ENCODE data around the gene LAMA3. TPM values are rescaled to one million over a fixed set of nuclear protein-coding genes. Genes with fewer than 3 reads are reported as not detected.

Gene LAMA3
- total and polyA plus RNA-seq, 4 donors, result 0.26 to 3.9 (median 0.37) TPM

GRCh38 chr18:23824669-23825068, 135.4 kb downstream of the LAMA3 start:
- H3K9me3 ChIP-seq (ENCODE audit: control insufficient read depth in 4 of 4, low read length in 3 of 4), result no peaks in the 10 kb centered on the region
- TF ChIP-seq YY1 (IDR thresholded peaks at IDR 0.05) (no peak), REST (IDR thresholded peaks at IDR 0.05) (no peak), MAX (IDR thresholded peaks at IDR 0.05) (no peak), CTCF (IDR thresholded peaks at IDR 0.05; ENCODE audit: low read depth, low read length, missing input control) (no peak), SP1 (IDR thresholded peaks at IDR 0.05) (no peak), HNF4G (IDR thresholded peaks at IDR 0.05) (no peak), ATF3 (IDR thresholded peaks at IDR 0.05) (no peak), GABPA (IDR thresholded peaks at IDR 0.05 in 1 of 2, conservative IDR thresholded peaks at IDR 0.05 in 1 of 2) (no peak), HNF4A (conservative IDR thresholded peaks at IDR 0.05) (no peak), NR2F2 (IDR thresholded peaks at IDR 0.05) (no peak), JUND (IDR thresholded peaks at IDR 0.05) (no peak)
- no peaks in the 10 kb centered on the region for H3K27me3 ChIP-seq (ENCODE audit: control insufficient read depth in 4 of 4, insufficient read depth in 4 of 4, low read length in 3 of 4)
- no peak for DNase-seq (ENCODE audit: low spot score)
- no peaks in the 10 kb centered on the region for H3K4me1 ChIP-seq (ENCODE audit: control insufficient read depth in 4 of 4, insufficient read depth in 4 of 4, low read length in 3 of 4)
- H3K36me3 ChIP-seq (ENCODE audit: control insufficient read depth in 4 of 4, insufficient read depth in 3 of 4, low read depth in 1 of 4, low read length in 3 of 4), result no peaks in the 10 kb centered on the region
- H3K9ac ChIP-seq (ENCODE audit: low read depth in 1 of 2, low read length in 2 of 2), result no peak overlapping the region
- 98% methylated on average over 1 of the region's 1 CpG for WGBS
- H3K27ac ChIP-seq (ENCODE audit: low read depth in 1 of 2, low read length in 2 of 2), result no peak overlapping the region
- no peak overlapping the region for H3K4me3 ChIP-seq (ENCODE audit: low read depth in 1 of 3, low read length in 3 of 3)

GRCh38 chr18:23825496-23825895, 136.2 kb downstream of the LAMA3 start:
- no peak for DNase-seq (ENCODE audit: low spot score)
- no peak overlapping the region for H3K9ac ChIP-seq (ENCODE audit: low read depth in 1 of 2, low read length in 2 of 2)
- H3K27ac ChIP-seq (ENCODE audit: low read depth in 1 of 2, low read length in 2 of 2), result no peak overlapping the region
- no peaks in the 10 kb centered on the region for H3K36me3 ChIP-seq (ENCODE audit: control insufficient read depth in 4 of 4, insufficient read depth in 3 of 4, low read depth in 1 of 4, low read length in 3 of 4)
- no peaks in the 10 kb centered on the region for H3K9me3 ChIP-seq (ENCODE audit: control insufficient read depth in 4 of 4, low read length in 3 of 4)
- no peak overlapping the region for H3K4me3 ChIP-seq (ENCODE audit: low read depth in 1 of 3, low read length in 3 of 3)
- no peaks in the 10 kb centered on the region for H3K27me3 ChIP-seq (ENCODE audit: control insufficient read depth in 4 of 4, insufficient read depth in 4 of 4, low read length in 3 of 4)
- TF ChIP-seq FOXA1 (IDR thresholded peaks at IDR 0.05) (no peak), SP1 (IDR thresholded peaks at IDR 0.05) (no peak), JUND (IDR thresholded peaks at IDR 0.05) (no peak), RAD21 (IDR thresholded peaks at IDR 0.05) (no peak), NR2F2 (IDR thresholded peaks at IDR 0.05) (no peak), EGR1 (IDR thresholded peaks at IDR 0.05; ENCODE audit: low read depth in 2 of 2) (no peak), FOXA2 (IDR thresholded peaks at IDR 0.05) (no peak), TAF1 (conservative IDR thresholded peaks at IDR 0.05) (no peak), RXRA (IDR thresholded peaks at IDR 0.05) (no peak), GABPA (IDR thresholded peaks at IDR 0.05 in 1 of 2, conservative IDR thresholded peaks at IDR 0.05 in 1 of 2) (no peak), MAX (IDR thresholded peaks at IDR 0.05) (no peak), CTCF (IDR thresholded peaks at IDR 0.05; ENCODE audit: low read depth, low read length, missing input control) (no peak), HNF4A (conservative IDR thresholded peaks at IDR 0.05) (no peak), HNF4G (IDR thresholded peaks at IDR 0.05) (no peak)
- WGBS, result 94% methylated on average over 2 of the region's 2 CpGs
- H3K4me1 ChIP-seq (ENCODE audit: control insufficient read depth in 4 of 4, insufficient read depth in 4 of 4, low read length in 3 of 4), result no peaks in the 10 kb centered on the region
